Activated naive CD8-positive, alpha-beta T cell treated with anti-CD3 and anti-CD28 coated beads, Interleukin-2, amount 50 U/mL, for 24 hours (primary cell): ENCODE results near the gene SMTNL2.
"Not testable (repeated sequence)": the region's sequence is repeated elsewhere in the genome, so short reads cannot be mapped to it uniquely, and the experiment has no call there.

Experiments
- ATAC-seq: fragments of 150-1000 bp; cut with Tn5 transposase; one replicate; pipeline ENCODE4 v1.10.0; 2021
- DNase-seq: peaks from one replicate; pipeline ENCODE4 v3.0.0; 2021
- H3K27ac Mint-ChIP-seq: one replicate; pipeline ENCODE4 v1.8.0; 2021; ENCODE audit warnings: mild to moderate bottlenecking, mixed read lengths
- H3K27me3 Mint-ChIP-seq: one replicate; pipeline ENCODE4 v1.8.0; 2021; ENCODE audit warnings: mixed read lengths
- H3K36me3 Mint-ChIP-seq: one replicate; pipeline ENCODE4 v1.8.0; 2021; ENCODE audit warnings: low read depth, mixed read lengths
- H3K4me1 Mint-ChIP-seq: one replicate; pipeline ENCODE4 v1.8.0; 2021; ENCODE audit warnings: mixed read lengths
- H3K4me3 Mint-ChIP-seq: one replicate; pipeline ENCODE4 v1.8.0; 2021; ENCODE audit warnings: mild to moderate bottlenecking, moderate library complexity, mixed read lengths
- H3K9me3 Mint-ChIP-seq: one replicate; pipeline ENCODE4 v1.8.0; 2021; ENCODE audit warnings: mixed read lengths

The SMTNL2 gene

GRCh38 chr17:4582101-4582501, 2.2 kb upstream of the SMTNL2 start:
- no peak for DNase-seq
- H3K4me1 Mint-ChIP-seq: peaks cover 5% of the 10 kb centered on the region
- H3K27me3 Mint-ChIP-seq: peaks cover 38% of the 10 kb centered on the region
- no peak for ATAC-seq
- no peak overlapping the region for H3K4me3 Mint-ChIP-seq
- no peaks in the 10 kb centered on the region for H3K9me3 Mint-ChIP-seq
- H3K27ac Mint-ChIP-seq: no peak overlapping the region
- no peaks in the 10 kb centered on the region for H3K36me3 Mint-ChIP-seq

GRCh38 chr17:4582691-4583090, 1.6 kb upstream of the SMTNL2 start:
- Mint-ChIP-seq H3K9me3 (no peaks in the 10 kb centered on the region), H3K4me3 (no peak overlapping the region), H3K36me3 (no peaks in the 10 kb centered on the region), H3K27me3 (peaks cover 38% of the 10 kb centered on the region), H3K4me1 (peaks cover 5% of the 10 kb centered on the region), H3K27ac (no peak overlapping the region)
- DNase-seq (no peak), ATAC-seq (no peak)

DNA sequence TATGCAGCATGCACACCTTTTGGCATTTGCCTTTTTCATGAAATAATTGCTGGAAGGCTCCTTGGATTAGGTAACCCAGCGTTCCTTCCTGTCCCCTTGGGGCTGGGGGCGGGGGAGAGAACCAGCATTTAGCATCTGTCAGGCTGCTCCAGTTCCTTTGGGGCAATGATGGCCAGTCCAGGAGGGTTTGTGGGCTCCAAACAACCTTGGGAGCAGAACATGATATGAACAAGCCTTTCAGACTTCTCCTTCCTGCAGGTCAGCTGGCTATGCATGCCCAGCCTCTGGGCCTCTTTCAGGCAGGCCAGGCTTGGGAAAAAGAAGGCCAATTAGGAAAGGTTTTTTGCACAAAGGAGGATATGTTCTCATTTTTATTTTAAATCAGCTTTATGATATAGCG, 1.1 kb upstream of the SMTNL2 start:
- H3K9me3 Mint-ChIP-seq: no peaks in the 10 kb centered on the region
- H3K4me1 Mint-ChIP-seq: peaks cover 6% of the 10 kb centered on the region
- H3K4me3 Mint-ChIP-seq: no peak overlapping the region
- no peak for DNase-seq
- H3K27me3 Mint-ChIP-seq: peaks cover 38% of the 10 kb centered on the region
- ATAC-seq: no peak
- no peak overlapping the region for H3K27ac Mint-ChIP-seq
- no peaks in the 10 kb centered on the region for H3K36me3 Mint-ChIP-seq

- peaks cover 7% of the 10 kb centered on the region for H3K4me1 Mint-ChIP-seq
- H3K27ac Mint-ChIP-seq: no peak overlapping the region
- DNase-seq (no peak), ATAC-seq (peak; percentile 46)
- H3K4me3 Mint-ChIP-seq: peak overlapping the region; percentile 59
- no peaks in the 10 kb centered on the region for H3K9me3 Mint-ChIP-seq
- no peaks in the 10 kb centered on the region for H3K36me3 Mint-ChIP-seq
- peaks cover 38% of the 10 kb centered on the region for H3K27me3 Mint-ChIP-seq
These were observed 588 bp upstream of the SMTNL2 start for GRCh38 chr17:4583782-4584100.

GRCh38 chr17:4584917-4585637, 748 bp downstream of the SMTNL2 start:
- H3K27me3 Mint-ChIP-seq: peaks cover 38% of the 10 kb centered on the region
- H3K9me3 Mint-ChIP-seq: no peaks in the 10 kb centered on the region
- H3K4me3 Mint-ChIP-seq: peak overlapping the region; percentile 8
- H3K27ac Mint-ChIP-seq: no peak overlapping the region
- ATAC-seq (no peak), DNase-seq (no peak)
- no peaks in the 10 kb centered on the region for H3K36me3 Mint-ChIP-seq
- peaks cover 7% of the 10 kb centered on the region for H3K4me1 Mint-ChIP-seq

DNA sequence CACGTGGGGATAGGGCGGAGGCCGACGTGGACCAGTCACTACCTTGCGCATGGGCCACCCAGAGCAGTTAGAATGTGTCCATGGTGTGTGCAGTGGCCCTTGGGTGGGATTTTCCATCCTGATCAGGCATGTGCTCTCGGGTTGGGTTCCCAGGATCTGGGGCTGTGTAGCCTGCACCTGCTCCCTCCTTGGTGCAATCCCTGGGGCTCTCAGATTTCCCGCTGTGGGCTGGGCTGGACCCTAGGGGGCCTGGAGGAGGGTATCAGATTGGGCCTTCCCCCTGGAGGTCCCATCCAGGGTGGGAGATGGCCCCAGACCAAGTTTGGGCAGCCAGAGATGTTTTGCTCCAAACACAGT, 1.3 kb downstream of the SMTNL2 start:
- no peak for DNase-seq
- Mint-ChIP-seq H3K4me3 (no peak overlapping the region), H3K27me3 (peaks cover 43% of the 10 kb centered on the region), H3K27ac (no peak overlapping the region), H3K36me3 (no peaks in the 10 kb centered on the region), H3K9me3 (no peaks in the 10 kb centered on the region), H3K4me1 (peaks cover 7% of the 10 kb centered on the region)
- ATAC-seq: no peak

- ATAC-seq (no peak), DNase-seq (no peak)
- Mint-ChIP-seq H3K4me1 (peaks cover 7% of the 10 kb centered on the region), H3K4me3 (no peak overlapping the region), H3K27ac (no peak overlapping the region), H3K27me3 (peaks cover 41% of the 10 kb centered on the region), H3K36me3 (no peaks in the 10 kb centered on the region), H3K9me3 (no peaks in the 10 kb centered on the region)
These were observed 1.7 kb downstream of the SMTNL2 start for GRCh38 chr17:4586043-4586442.

GRCh38 chr17:4587195-4587594, 2.9 kb downstream of the SMTNL2 start:
- Mint-ChIP-seq H3K36me3 (no peaks in the 10 kb centered on the region), H3K4me1 (peaks cover 7% of the 10 kb centered on the region), H3K4me3 (no peak overlapping the region), H3K27ac (no peak overlapping the region), H3K9me3 (no peaks in the 10 kb centered on the region), H3K27me3 (peaks cover 35% of the 10 kb centered on the region)
- DNase-seq: no peak
- no peak for ATAC-seq

DNA sequence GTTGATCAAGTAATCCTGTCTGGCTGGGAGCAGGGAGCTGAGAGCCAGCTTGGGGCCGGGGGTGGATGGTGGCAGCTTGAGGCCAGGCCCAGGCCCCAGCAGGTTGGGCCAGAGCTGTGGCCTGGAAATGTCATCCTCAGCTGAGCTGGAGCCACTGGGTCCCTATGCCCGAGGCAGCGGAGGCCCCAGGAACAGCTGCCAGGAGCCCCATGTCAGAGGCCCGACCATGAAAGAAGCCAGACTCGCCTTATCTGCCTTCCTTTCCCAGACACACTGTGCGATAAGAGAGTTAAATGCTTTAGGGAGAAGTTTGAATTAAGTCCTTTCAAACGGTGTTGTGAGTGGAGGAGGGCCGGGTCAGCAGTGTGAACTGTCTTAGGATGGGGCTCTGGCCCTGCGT, 3.5 kb downstream of the SMTNL2 start:
- Mint-ChIP-seq H3K27me3 (peaks cover 31% of the 10 kb centered on the region), H3K36me3 (no peaks in the 10 kb centered on the region), H3K27ac (no peak overlapping the region), H3K9me3 (no peaks in the 10 kb centered on the region), H3K4me3 (no peak overlapping the region), H3K4me1 (peaks cover 7% of the 10 kb centered on the region)
- ATAC-seq (no peak), DNase-seq (no peak)

DNA sequence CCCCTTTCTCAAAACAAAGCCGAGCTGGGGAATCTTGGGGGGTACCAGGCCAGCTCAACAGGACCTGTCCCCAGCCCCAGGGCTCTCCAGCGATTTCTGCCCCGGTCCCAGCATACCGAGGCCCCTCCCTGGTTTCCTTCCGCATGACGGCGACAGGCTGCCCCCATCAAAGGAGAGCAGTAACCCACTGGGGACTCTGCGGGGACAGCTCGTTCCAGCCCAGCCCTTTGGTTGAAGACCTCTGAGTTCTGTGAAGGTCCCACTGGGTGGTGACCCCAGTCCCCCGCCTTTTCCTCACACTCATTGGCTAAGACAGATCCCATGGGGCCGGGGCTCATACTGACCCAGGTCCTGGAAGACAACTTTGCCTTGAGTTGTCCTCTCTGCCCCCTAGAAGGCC, 4.1 kb downstream of the SMTNL2 start:
- no peak for DNase-seq
- peaks cover 25% of the 10 kb centered on the region for H3K27me3 Mint-ChIP-seq
- no peak for ATAC-seq
- H3K4me1 Mint-ChIP-seq: peaks cover 7% of the 10 kb centered on the region
- no peaks in the 10 kb centered on the region for H3K36me3 Mint-ChIP-seq
- no peak overlapping the region for H3K4me3 Mint-ChIP-seq
- peak overlapping the region; percentile 11 for H3K27ac Mint-ChIP-seq
- H3K9me3 Mint-ChIP-seq: no peaks in the 10 kb centered on the region

- H3K27me3 Mint-ChIP-seq: peaks cover 19% of the 10 kb centered on the region
- ATAC-seq: no peak
- H3K27ac Mint-ChIP-seq: no peak overlapping the region
- DNase-seq: no peak
- peaks cover 1% of the 10 kb centered on the region for H3K4me1 Mint-ChIP-seq
- H3K4me3 Mint-ChIP-seq: no peak overlapping the region
- H3K36me3 Mint-ChIP-seq: no peaks in the 10 kb centered on the region
- H3K9me3 Mint-ChIP-seq: no peaks in the 10 kb centered on the region
These were observed 4.7 kb downstream of the SMTNL2 start for GRCh38 chr17:4588898-4589625.

DNA sequence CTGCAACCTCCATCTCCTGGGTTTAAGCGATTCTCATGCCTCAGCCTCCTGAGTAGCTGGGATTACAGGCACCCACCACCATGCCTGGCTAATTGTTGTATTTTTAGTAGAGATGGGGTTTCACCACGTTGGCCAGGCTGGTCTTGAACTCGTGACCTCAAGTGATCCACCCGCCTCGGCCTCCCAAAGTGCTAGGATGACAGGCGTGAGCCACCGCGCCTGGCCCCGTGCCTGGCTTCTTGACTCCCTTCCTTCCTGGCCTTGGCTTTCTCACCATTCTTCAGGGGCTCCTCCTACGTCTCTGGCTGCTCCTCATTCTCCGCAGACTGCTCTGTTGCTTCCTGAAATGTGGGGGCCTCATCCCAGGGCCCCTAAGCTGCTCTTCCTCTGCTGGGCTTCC, 5.7 kb downstream of the SMTNL2 start:
- not testable (repeated sequence) for H3K4me1 Mint-ChIP-seq, ATAC-seq, H3K27ac Mint-ChIP-seq, DNase-seq, H3K4me3 Mint-ChIP-seq, H3K9me3 Mint-ChIP-seq, H3K36me3 Mint-ChIP-seq
- H3K27me3 Mint-ChIP-seq: peaks cover 19% of the 10 kb centered on the region

DNA sequence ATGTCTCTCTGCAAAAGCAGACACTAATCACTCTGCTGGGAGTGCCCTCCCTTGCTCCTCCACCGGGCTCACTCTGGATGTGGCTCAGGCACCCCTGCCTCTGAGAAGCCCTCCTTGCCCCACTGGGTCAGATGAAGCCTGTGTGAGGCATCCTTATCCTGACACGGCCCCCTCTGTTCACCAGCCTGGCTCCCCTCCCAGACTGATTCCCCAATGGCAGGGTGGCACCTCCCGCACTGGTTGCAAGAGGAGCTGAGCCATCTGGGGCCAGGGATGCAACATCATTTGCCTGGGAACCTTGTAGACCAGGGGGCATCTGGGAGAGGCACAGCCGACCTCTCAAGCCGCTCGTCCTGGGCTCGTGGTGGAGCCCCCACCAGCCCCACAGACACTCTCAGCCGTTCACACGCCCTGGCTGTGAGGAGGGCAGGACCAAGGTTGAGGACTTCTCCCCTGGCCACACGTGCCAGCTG, 6.7 kb downstream of the SMTNL2 start:
- no peak overlapping the region for H3K27ac Mint-ChIP-seq
- H3K4me3 Mint-ChIP-seq: no peak overlapping the region
- peaks cover 4% of the 10 kb centered on the region for H3K4me1 Mint-ChIP-seq
- H3K27me3 Mint-ChIP-seq: peaks cover 12% of the 10 kb centered on the region
- no peaks in the 10 kb centered on the region for H3K9me3 Mint-ChIP-seq
- ATAC-seq: no peak
- no peak for DNase-seq
- H3K36me3 Mint-ChIP-seq: no peaks in the 10 kb centered on the region

DNA sequence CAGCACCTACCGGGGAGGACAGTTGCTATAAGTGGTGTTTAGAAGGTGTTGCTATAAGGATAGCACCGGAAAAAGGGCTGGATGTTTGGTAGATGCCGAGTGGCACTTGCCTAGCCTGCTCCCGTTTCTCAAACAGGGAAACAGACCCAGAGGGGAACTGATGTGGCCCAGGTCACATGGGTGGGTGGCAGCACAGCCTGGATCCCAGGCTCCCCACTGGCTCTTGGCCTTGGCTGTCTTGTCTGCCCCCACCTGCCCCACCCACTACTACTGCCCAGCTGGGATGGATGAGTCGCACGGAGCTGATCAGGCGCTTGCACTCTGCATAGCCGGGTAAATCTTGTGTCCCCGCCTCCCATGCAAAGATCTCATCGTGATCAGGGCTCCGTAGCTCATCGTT, 7.2 kb downstream of the SMTNL2 start:
- no peaks in the 10 kb centered on the region for H3K36me3 Mint-ChIP-seq
- H3K4me1 Mint-ChIP-seq: peaks cover 4% of the 10 kb centered on the region
- peaks cover 8% of the 10 kb centered on the region for H3K27me3 Mint-ChIP-seq
- no peak for ATAC-seq
- H3K9me3 Mint-ChIP-seq: no peaks in the 10 kb centered on the region
- H3K4me3 Mint-ChIP-seq: no peak overlapping the region
- H3K27ac Mint-ChIP-seq: no peak overlapping the region
- no peak for DNase-seq

DNA sequence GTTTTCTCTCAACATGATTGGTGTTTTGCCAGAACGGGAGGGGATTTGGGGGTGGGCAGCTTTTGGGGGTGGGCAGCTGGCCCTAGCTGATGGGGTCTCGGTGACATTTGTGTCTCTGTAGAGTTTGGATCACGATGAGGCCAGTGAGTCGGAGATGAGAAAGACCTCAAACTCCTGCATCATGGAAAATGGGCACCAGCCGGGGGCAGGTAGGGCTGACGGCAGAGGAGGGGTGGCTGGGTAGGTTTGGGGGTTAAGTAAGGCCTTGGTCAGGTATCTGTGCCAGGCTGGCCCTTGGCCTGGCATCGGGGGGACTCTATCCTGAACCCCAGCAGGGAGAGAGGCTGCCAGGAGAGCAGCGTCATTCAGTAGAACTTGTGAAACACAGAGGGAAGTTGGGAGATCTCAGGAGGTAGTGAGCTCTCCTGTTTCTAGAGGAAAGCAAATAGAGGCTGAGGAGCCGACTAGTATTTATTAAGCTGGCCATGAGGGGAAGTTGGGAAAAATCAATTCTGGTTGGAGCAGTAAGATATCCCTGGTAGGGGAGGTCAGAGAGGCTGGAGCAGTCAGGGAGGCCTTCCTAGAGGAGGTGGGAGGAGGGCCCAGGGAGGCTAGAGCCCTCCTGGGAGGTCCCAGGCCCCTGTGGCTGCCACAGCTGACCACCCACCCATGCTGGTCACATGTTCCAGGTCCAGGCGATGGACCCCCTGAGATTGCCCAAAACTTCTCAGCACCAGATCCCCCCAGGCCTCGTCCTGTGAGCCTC, 8.1 kb downstream of the SMTNL2 start:
- DNase-seq (no peak), ATAC-seq (no peak)
- Mint-ChIP-seq H3K4me3 (no peak overlapping the region), H3K9me3 (no peaks in the 10 kb centered on the region), H3K4me1 (peaks cover 4% of the 10 kb centered on the region), H3K27me3 (peaks cover 6% of the 10 kb centered on the region), H3K36me3 (no peaks in the 10 kb centered on the region), H3K27ac (no peak overlapping the region)
